HFFc6 (cell line): ENCODE measurements around the gene AMPD1. TPM values are rescaled to one million over a fixed set of nuclear protein-coding genes. Genes with fewer than 3 reads are reported as not detected.

Source experiments
- DNase-seq: peaks from one replicate; pipeline ENCODE4 v3.0.0-alpha.2; 2018
- H3K27ac Mint-ChIP-seq: 2 replicates; pipeline ENCODE4 v1.8.0; 2020; ENCODE audit warnings: mild to moderate bottlenecking, mixed read lengths
- H3K27me3 Mint-ChIP-seq: 2 replicates; pipeline ENCODE4 v1.8.0; 2021; ENCODE audit warnings: mild to moderate bottlenecking, moderate library complexity, mixed read lengths; ENCODE audit not compliant: insufficient read depth
- H3K36me3 Mint-ChIP-seq: 2 replicates; pipeline ENCODE4 v1.8.0; 2021; ENCODE audit warnings: low read depth, mixed read lengths
- H3K4me1 Mint-ChIP-seq: 2 replicates; pipeline ENCODE4 v1.8.0; 2020; ENCODE audit warnings: low read depth, mixed read lengths
- H3K4me3 Mint-ChIP-seq: 2 replicates; pipeline ENCODE4 v1.8.0; 2020; ENCODE audit warnings: mild to moderate bottlenecking, moderate library complexity, mixed read lengths
- H3K9me3 Mint-ChIP-seq: 2 replicates; pipeline ENCODE4 v1.8.0; 2020; ENCODE audit warnings: mild to moderate bottlenecking, mixed read lengths
- CTCF ChIP-seq: fragments of 200-600 bp; sonication (generic); IDR thresholded peaks from 2 replicates; pipeline ENCODE4 v1.5.0; 2021; ENCODE audit warnings: antibody characterized with exemption, mild to moderate bottlenecking
- total RNA-seq, 6 experiments: library from RNA; stranded (reverse); fragmentation: NEBNext Ultra II Directional; extraction: Animal tissue kit (Norgen Biotek cat#: 25700); gene quantifications; 2 replicates in 1 of 6; 3 replicates in 5 of 6; pipeline ENCODE4 v1.2.3, GENCODE V29; 2021

AMPD1 gene
- total RNA-seq, 6 experiments from 2014 or later, result not detected

- H3K27me3 Mint-ChIP-seq, result peaks cover 9% of the 10 kb centered on the region; the same call in 1 of the 2 replicates
- H3K27ac Mint-ChIP-seq, result no peak overlapping the region
- H3K4me1 Mint-ChIP-seq, result peaks cover 12% of the 10 kb centered on the region
- H3K36me3 Mint-ChIP-seq, result no peaks in the 10 kb centered on the region
- H3K4me3 Mint-ChIP-seq, result no peak overlapping the region
- no peaks in the 10 kb centered on the region for H3K9me3 Mint-ChIP-seq
- TF ChIP-seq CTCF, result no peak
- no peak for DNase-seq
Measured at GRCh38 chr1:114671939-114672275, 23.4 kb downstream of the AMPD1 start.

- peak overlapping the region; percentile 95; the same call in 1 of the 2 replicates for H3K4me3 Mint-ChIP-seq
- no peaks in the 10 kb centered on the region for H3K36me3 Mint-ChIP-seq
- peak; percentile 70 for TF ChIP-seq CTCF
- H3K4me1 Mint-ChIP-seq, result peaks cover 12% of the 10 kb centered on the region
- peak; percentile 4 for DNase-seq
- no peaks in the 10 kb centered on the region for H3K9me3 Mint-ChIP-seq
- H3K27me3 Mint-ChIP-seq, result peaks cover 5% of the 10 kb centered on the region; the same call in 1 of the 2 replicates
- no peak overlapping the region for H3K27ac Mint-ChIP-seq
Measured at GRCh38 chr1:114671011-114671938, 24.1 kb downstream of the AMPD1 start.

GRCh38 chr1:114670083-114671010 is 25.0 kb downstream of the AMPD1 start:
- Mint-ChIP-seq H3K9me3 (no peaks in the 10 kb centered on the region), H3K36me3 (no peaks in the 10 kb centered on the region), H3K27ac (peak overlapping the region; percentile 99), H3K4me3 (peak overlapping the region; percentile 95), H3K4me1 (peaks cover 12% of the 10 kb centered on the region), H3K27me3 (peaks cover 5% of the 10 kb centered on the region; the same call in 1 of the 2 replicates)
- peak; percentile 60 for TF ChIP-seq CTCF
- peak; percentile 89 for DNase-seq

GRCh38 chr1:114669562-114670082 is 25.7 kb downstream of the AMPD1 start, which contains the start of gene DENND2C:
Gene DENND2C, minus strand, starts transcription at chr1:114670049. Its CDS starts 44,065 bp downstream, at chr1:114625984.
- no peak for TF ChIP-seq CTCF
- DNase-seq, result no peak
- Mint-ChIP-seq H3K36me3 (no peaks in the 10 kb centered on the region), H3K27ac (peak within 1 kb of the TSS; percentile 99), H3K27me3 (0 out of 2 replicates have a peak, but pooled peaks cover 2% of the 10 kb centered on the region), H3K4me1 (peaks cover 12% of the 10 kb centered on the region), H3K4me3 (peak within 1 kb of the TSS; percentile 95), H3K9me3 (no peaks in the 10 kb centered on the region)
